Endothelial cell of umbilical vein (primary cell): ENCODE results near the gene FLRT1. TPM values are rescaled to one million over a fixed set of nuclear protein-coding genes. Genes with fewer than 3 reads are reported as not detected.

ENCODE experiments used
- BruUV-seq: library from RNA; stranded (reverse); fragments of 400-500 nt; replicated peaks from 2 replicates; lab custom pipeline; 2021; lab: Mats Ljungman, UMichigan
- CTCF ChIA-PET: fragments of 300-600, 350-600 bp; sonication (Branson Sonifier 250); formaldehyde crosslinking; loops from one replicate; lab custom pipeline; 2021; ENCODE audit warnings: antibody characterized with exemption, inconsistent platforms; lab: Charles Lee
- POLR2A ChIA-PET: fragments of 300-600, 350-600 bp; sonication (Branson Sonifier 250); formaldehyde crosslinking; loops from one replicate; lab custom pipeline; 2021; ENCODE audit warnings: antibody characterized with exemption, inconsistent platforms; lab: Charles Lee
- DNase-seq: peaks from one replicate; pipeline ENCODE4 v3.0.0-alpha.2; 2011; ENCODE audit warnings: low read depth, low spot score
- FAIRE-seq: peaks from 2 replicates; lab custom pipeline; 2011; peaks lifted over from hg19 to GRCh38; lab: Jason Lieb, UNC
- H2AFZ ChIP-seq: 2 replicates; pipeline ENCODE4 v1.6.0; 2012; ENCODE audit warnings: low read depth, low read length, control low read depth, inconsistent platforms
- H3K27ac ChIP-seq: 2 replicates; pipeline ENCODE4 v1.5.1; 2011; ENCODE audit warnings: low read depth, mild to moderate bottlenecking, control low read depth, low read length, moderate library complexity; ENCODE audit not compliant: insufficient read depth
- H3K27me3 ChIP-seq, 2 experiments: 2 replicates each; pipeline versions ENCODE4 v1.6.0 to v1.6.1; 2011; ENCODE audit warnings: low read length in 2 of 2, mixed read lengths in 1 of 2; ENCODE audit not compliant: control insufficient read depth in 2 of 2, insufficient read depth in 2 of 2
- H3K36me3 ChIP-seq, 2 experiments: 2 replicates in 1 of 2; 3 replicates in 1 of 2; pipeline ENCODE4 v1.5.1; 2011; ENCODE audit warnings: low read length in 2 of 2, mild to moderate bottlenecking in 1 of 2, moderate library complexity in 1 of 2; ENCODE audit not compliant: control insufficient read depth in 2 of 2, insufficient read depth in 2 of 2; ENCODE audit errors: extremely low read depth in 1 of 2
- H3K4me1 ChIP-seq: 3 replicates; pipeline ENCODE4 v1.5.1; 2011; ENCODE audit warnings: mild to moderate bottlenecking, low read length; ENCODE audit not compliant: control insufficient read depth, insufficient read depth; ENCODE audit errors: extremely low read depth
- H3K4me2 ChIP-seq: 2 replicates; pipeline ENCODE4 v1.6.1; 2011; ENCODE audit warnings: low read length, control low read depth, mixed read lengths; ENCODE audit not compliant: insufficient read depth
- H3K4me3 ChIP-seq, 3 experiments: fragments of 200-600 bp in 1 of 3; sonication (generic), shearing (Covaris generic) in 1 of 3; replicated peaks in 1 of 3; 2 replicates each; pipeline ENCODE4 v1.5.1; 2011 to 2016; ENCODE audit warnings: control low read depth in 3 of 3, low read length in 3 of 3, mild to moderate bottlenecking in 2 of 3, inconsistent platforms in 1 of 3, low read depth in 1 of 3, moderate library complexity in 1 of 3; ENCODE audit not compliant: insufficient read depth in 1 of 3
- H3K79me2 ChIP-seq: 2 replicates; pipeline ENCODE4 v1.6.0; 2012; ENCODE audit warnings: low read length, inconsistent platforms; ENCODE audit not compliant: control insufficient read depth, insufficient read depth
- H3K9ac ChIP-seq: replicated peaks from 2 replicates; pipeline ENCODE3; 2011; ENCODE audit warnings: low read length, control low read depth; ENCODE audit not compliant: insufficient read depth; ENCODE audit errors: extremely low read depth
- H3K9me1 ChIP-seq: replicated peaks from 3 replicates; pipeline ENCODE4 v1.6.0; 2011; ENCODE audit warnings: mild to moderate bottlenecking, low read length; ENCODE audit not compliant: control insufficient read depth, insufficient read depth; ENCODE audit errors: extremely low read depth
- H3K9me3 ChIP-seq: replicated peaks from 2 replicates; pipeline ENCODE4 v1.5.1; 2012; ENCODE audit warnings: low read length, inconsistent platforms; ENCODE audit not compliant: control insufficient read depth, insufficient read depth
- H4K20me1 ChIP-seq: replicated peaks from 2 replicates; pipeline ENCODE3; 2011; ENCODE audit warnings: mild to moderate bottlenecking, low read length; ENCODE audit not compliant: control insufficient read depth, insufficient read depth; ENCODE audit errors: extremely low read depth
- CTCF ChIP-seq, 2 donors: IDR thresholded peaks; 1 replicate in 1 of 2; 2 replicates in 1 of 2; pipeline ENCODE4 v1.5.1; 2011; ENCODE audit warnings: low read length in 2 of 2, mild to moderate bottlenecking in 2 of 2, moderate library complexity in 2 of 2, control low read depth in 1 of 2, inconsistent platforms in 1 of 2, low read depth in 1 of 2; ENCODE audit not compliant: insufficient read depth in 1 of 2; ENCODE audit errors: extremely low read depth in 1 of 2
- EZH2 ChIP-seq: IDR thresholded peaks from 2 replicates; pipeline ENCODE4 v1.6.1; 2012; ENCODE audit warnings: borderline replicate concordance, low read depth, mild to moderate bottlenecking, moderate library complexity, low read length, inconsistent platforms; ENCODE audit not compliant: severe bottlenecking
- FOS ChIP-seq: IDR thresholded peaks from 2 replicates; pipeline ENCODE4 v1.6.1; 2011; ENCODE audit warnings: mild to moderate bottlenecking, low read length, moderate library complexity, borderline replicate concordance; ENCODE audit not compliant: insufficient read depth
- GATA2 ChIP-seq: IDR thresholded peaks from 2 replicates; pipeline ENCODE4 v1.7.0; 2011; ENCODE audit warnings: low read depth, mild to moderate bottlenecking, moderate library complexity, mixed read lengths, low read length; ENCODE audit not compliant: insufficient read length, insufficient read depth
- JUN ChIP-seq: IDR thresholded peaks from 2 replicates; pipeline ENCODE4 v1.6.1; 2011; ENCODE audit warnings: borderline replicate concordance, low read depth; ENCODE audit not compliant: insufficient read length, insufficient read depth
- MYC ChIP-seq: IDR thresholded peaks from one replicate; pipeline ENCODE4 v1.6.1; 2011; ENCODE audit warnings: mild to moderate bottlenecking, low read depth, low read length
- POLR2A ChIP-seq: IDR thresholded peaks from 2 replicates; pipeline ENCODE4 v1.6.1; 2012; ENCODE audit warnings: low read depth, mild to moderate bottlenecking, control low read depth, low read length
- POLR2AphosphoS5 ChIP-seq: IDR thresholded peaks from 2 replicates; pipeline ENCODE4 v1.6.1; 2012; ENCODE audit warnings: low read depth, mild to moderate bottlenecking, control low read depth, low read length, moderate library complexity; ENCODE audit not compliant: insufficient read depth
- dilution Hi-C: fragments of 300-500 bp; cut with MboI; formaldehyde crosslinking; loops from one replicate; pipeline ENCODE4 v1.15.0; 2019; ENCODE audit warnings: low sequenced_read_pairs; ENCODE audit not compliant: extremely low pct_ligation_motif_present
- intact Hi-C: fragments of 100-400 bp; cut with micrococcal nuclease; formaldehyde crosslinking; loops from one replicate; pipeline ENCODE4 v1.10.0; 2022
- polyA plus RNA-seq, 4 experiments: library from polyadenylated mRNA; depleted of rRNA in 3 of 4; stranded (reverse) in 3 of 4; unstranded in 1 of 4; fragments of >200 nt; gene quantifications; 2 replicates each; pipeline versions ENCODE4 v1.2.1 to v1.2.3, GENCODE V29; 2011 to 2012; ENCODE audit warnings: missing spikeins in 1 of 4
- total RNA-seq: library from RNA; stranded (reverse); gene quantifications from 2 replicates; pipeline ENCODE4 v1.2.3, GENCODE V29; 2021
- TF ChIP-seq, protein P1 (sequence below): IDR thresholded peaks from 2 replicates; pipeline ENCODE4 v1.6.1; 2011; ENCODE audit not compliant: insufficient read depth, insufficient read length

FLRT1 gene
- total and polyA plus RNA-seq, 2 donors (not counting 3 experiments of a cell fraction or from before 2014, with no cell fraction given) = not detected

GRCh38 chr11:64065141-64065465 is 29.4 kb downstream of the FLRT1 start:
- intact Hi-C loops (no loop called here), dilution Hi-C loops (no loop called here)
- ChIA-PET POLR2A (no interaction called here), CTCF (no interaction called here)
- DNase-seq = no peak
- no peaks in the 10 kb centered on the region for H3K36me3 ChIP-seq
- no peaks in the 10 kb centered on the region for H4K20me1 ChIP-seq
- H3K4me1 ChIP-seq = peaks cover 4% of the 10 kb centered on the region
- no peak overlapping the region for H3K9ac ChIP-seq
- H3K9me3 ChIP-seq = no peaks in the 10 kb centered on the region
- no TSS peak for BruUV-seq
- FAIRE-seq = no peak
- no peak overlapping the region for H3K4me3 ChIP-seq
- H2AFZ ChIP-seq = no peak overlapping the region
- no peaks in the 10 kb centered on the region for H3K79me2 ChIP-seq
- no peaks in the 10 kb centered on the region for H3K9me1 ChIP-seq
- no peak overlapping the region for H3K27ac ChIP-seq
- H3K4me2 ChIP-seq = no peak overlapping the region
- TF ChIP-seq POLR2AphosphoS5 (no peak), POLR2A (no peak)
- TF ChIP-seq, protein P1, sequence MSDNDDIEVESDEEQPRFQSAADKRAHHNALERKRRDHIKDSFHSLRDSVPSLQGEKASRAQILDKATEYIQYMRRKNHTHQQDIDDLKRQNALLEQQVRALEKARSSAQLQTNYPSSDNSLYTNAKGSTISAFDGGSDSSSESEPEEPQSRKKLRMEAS = no peak
- H3K27me3 ChIP-seq = no peaks in the 10 kb centered on the region

- TF ChIP-seq, protein P1 = no peak
- TF ChIP-seq EZH2 (no peak), GATA2 (no peak), JUN (no peak), POLR2AphosphoS5 (no peak), MYC (no peak), CTCF (IDR thresholded peaks at IDR 0.05; ENCODE audit: extremely low read depth in 1 of 2, insufficient read depth in 1 of 2, low read depth in 1 of 2, low read length in 2 of 2) (no peak), POLR2A (no peak), FOS (no peak)
- Histone ChIP-seq H3K4me2 (no peak overlapping the region), H3K36me3 (no peaks in the 10 kb centered on the region), H3K9me3 (no peaks in the 10 kb centered on the region), H3K27me3 (no peaks in the 10 kb centered on the region), H3K4me1 (no peaks in the 10 kb centered on the region), H3K27ac (no peak overlapping the region), H3K9me1 (no peaks in the 10 kb centered on the region), H4K20me1 (no peaks in the 10 kb centered on the region), H3K79me2 (no peaks in the 10 kb centered on the region), H3K9ac (no peak overlapping the region), H2AFZ (no peak overlapping the region), H3K4me3 (no peak overlapping the region)
- dilution Hi-C loops = no loop called here
- intact Hi-C loops = no loop called here
- no TSS peak for BruUV-seq
- POLR2A ChIA-PET = no interaction called here
- FAIRE-seq (no peak), DNase-seq (no peak)
- CTCF ChIA-PET = no interaction called here
Measured at GRCh38 chr11:64065712-64066111, 30.0 kb downstream of the FLRT1 start.
